ENCODE measurements around the gene ENTPD2. TPM values are rescaled to one million over a fixed set of nuclear protein-coding genes. Genes with fewer than 3 reads are reported as not detected.

ENTPD2 gene
- total RNA-seq, 4 donors from 2014 or later, result 2.4 to 11.5 TPM; not detected in 2

DNA sequence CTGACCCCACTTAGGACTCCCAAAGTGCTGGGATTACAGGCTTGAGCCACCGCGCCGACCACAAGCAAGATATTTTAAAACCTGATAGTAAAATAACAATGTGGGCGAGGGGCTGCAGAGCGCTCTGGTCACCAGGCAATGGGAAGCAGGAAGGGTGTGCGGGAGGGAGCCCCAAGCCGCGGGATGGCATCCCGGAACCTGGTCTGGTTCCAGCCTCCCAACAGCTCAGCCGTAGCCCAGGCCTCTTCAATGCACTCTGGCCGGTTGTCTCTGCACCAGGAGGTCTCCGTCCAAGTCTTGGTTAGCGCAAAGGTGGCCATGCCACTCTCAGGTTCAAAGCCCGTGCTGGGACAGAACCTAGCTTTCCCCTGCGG, 22.8 kb upstream of the ENTPD2 start:
- no peak for DNase-seq
- peaks cover 0 to 7% of the 10 kb centered on the region in 2 donors for H3K4me1 ChIP-seq
- no peak for TF ChIP-seq CTCF (IDR thresholded peaks at IDR 0.05)
- TF ChIP-seq POLR2A (IDR thresholded peaks at IDR 0.05), result no peak
- H3K27ac ChIP-seq, result peak overlapping the region; percentile 36 to 65
- H3K36me3 ChIP-seq, result no peaks in the 10 kb centered on the region
- no peaks in the 10 kb centered on the region for H3K27me3 ChIP-seq
- no peaks in the 10 kb centered on the region for H3K9me3 ChIP-seq
- intact Hi-C loops (cut with DNase I; ENCODE audit: low total_unique reads), result no loop called here
- peak overlapping the region; percentile 41 to 47 for H3K4me3 ChIP-seq

DNA sequence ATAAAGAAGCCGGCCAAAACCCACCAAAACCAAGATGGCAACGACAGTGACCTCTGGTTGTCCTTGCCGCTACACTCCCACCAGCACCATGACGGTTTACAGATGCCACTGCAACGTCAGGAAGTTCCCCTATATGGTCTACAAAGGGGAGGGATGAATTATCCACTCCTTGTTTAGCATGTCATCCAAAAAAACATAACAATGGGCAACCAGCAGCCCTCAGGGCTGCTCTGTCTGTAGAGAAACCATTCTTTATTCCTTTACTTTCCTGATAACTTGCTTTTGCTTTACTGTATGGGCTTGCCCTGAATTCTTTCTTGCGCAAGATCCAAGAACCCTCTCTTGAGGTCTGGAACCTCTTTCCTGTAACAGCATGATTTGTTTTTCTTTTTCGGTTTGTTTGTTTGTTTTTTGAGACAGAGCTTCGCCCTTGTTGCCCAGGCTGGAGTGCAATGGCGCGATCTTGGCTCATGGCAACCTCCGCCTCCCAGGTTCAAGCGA, 21.5 kb upstream of the ENTPD2 start:
- DNase-seq, result no peak
- Histone ChIP-seq H3K4me1 (peaks cover 0 to 15% of the 10 kb centered on the region in 2 donors), H3K36me3 (no peaks in the 10 kb centered on the region), H3K4me3 (no peak overlapping the region), H3K27me3 (no peaks in the 10 kb centered on the region), H3K9me3 (no peaks in the 10 kb centered on the region), H3K27ac (no peak overlapping the region)
- no peak for TF ChIP-seq CTCF (IDR thresholded peaks at IDR 0.05)
- TF ChIP-seq POLR2A (IDR thresholded peaks at IDR 0.05), result no peak
- intact Hi-C loops (cut with DNase I; ENCODE audit: low total_unique reads), result no loop called here

DNA sequence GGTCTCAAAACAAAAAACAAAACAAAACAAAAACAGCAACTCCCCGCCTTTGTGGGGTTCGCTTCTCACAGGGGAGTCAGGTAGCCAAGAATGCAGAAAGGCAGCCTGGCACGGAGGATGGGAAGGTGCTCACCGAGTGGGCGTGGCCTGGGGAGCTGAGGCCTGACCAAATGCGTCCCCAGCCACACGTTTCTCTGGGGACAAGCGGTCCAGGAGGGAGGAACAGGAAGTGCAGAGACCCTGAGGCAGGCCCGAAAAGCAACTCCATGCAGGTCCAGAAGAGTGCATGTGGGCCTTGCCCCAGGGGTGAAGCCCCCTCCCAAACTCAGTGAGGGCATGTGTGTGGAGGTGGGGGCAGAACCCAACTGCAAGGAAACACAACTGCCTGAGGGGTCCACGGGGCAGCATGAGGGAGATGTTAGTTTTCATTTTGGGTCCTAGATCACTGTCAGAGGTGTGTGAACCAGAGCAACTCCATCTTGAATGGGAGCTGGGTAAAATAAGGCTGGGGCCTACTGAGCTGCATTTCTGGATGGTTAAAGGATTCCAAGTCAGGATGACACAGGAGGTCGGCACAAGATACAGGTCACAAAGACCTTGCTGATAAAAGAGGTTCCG, 20.9 kb upstream of the ENTPD2 start:
- TF ChIP-seq CTCF (IDR thresholded peaks at IDR 0.05) (no peak), POLR2A (IDR thresholded peaks at IDR 0.05) (no peak)
- Histone ChIP-seq H3K27ac (no peak overlapping the region), H3K36me3 (no peaks in the 10 kb centered on the region), H3K9me3 (no peaks in the 10 kb centered on the region), H3K4me3 (no peak overlapping the region), H3K4me1 (peaks cover 0 to 20% of the 10 kb centered on the region in 2 donors), H3K27me3 (no peaks in the 10 kb centered on the region)
- no peak for DNase-seq
- intact Hi-C loops (cut with DNase I; ENCODE audit: low total_unique reads), result no loop called here

DNA sequence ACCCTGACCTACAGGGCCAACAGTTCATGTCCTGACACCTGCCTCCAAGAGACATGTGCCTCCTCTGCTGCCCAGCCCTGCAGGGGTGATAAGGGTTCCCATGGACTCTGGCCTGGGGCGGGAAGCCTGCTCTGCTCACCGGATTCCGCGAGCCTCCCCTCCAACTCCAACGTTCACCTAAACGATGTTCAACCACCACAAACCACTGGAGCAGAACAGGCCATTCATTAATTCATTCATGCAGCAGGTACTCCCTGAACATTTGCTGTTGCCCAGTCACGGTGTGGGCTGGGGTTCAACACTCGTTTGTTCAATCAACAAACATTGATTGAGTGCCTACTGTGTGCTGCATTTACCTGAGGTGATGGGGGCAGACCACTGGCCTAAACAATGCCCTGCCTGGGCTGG, 20.1 kb upstream of the ENTPD2 start:
- Histone ChIP-seq H3K36me3 (no peaks in the 10 kb centered on the region), H3K27ac (no peak overlapping the region), H3K9me3 (no peaks in the 10 kb centered on the region), H3K27me3 (peaks cover 0 to 4% of the 10 kb centered on the region in 2 donors), H3K4me3 (no peak overlapping the region), H3K4me1 (peaks cover 0 to 22% of the 10 kb centered on the region in 2 donors)
- intact Hi-C loops (cut with DNase I; ENCODE audit: low total_unique reads), result no loop called here
- TF ChIP-seq POLR2A (IDR thresholded peaks at IDR 0.05), result no peak
- no peak for TF ChIP-seq CTCF (IDR thresholded peaks at IDR 0.05)
- no peak for DNase-seq

- Histone ChIP-seq H3K4me3 (no peak overlapping the region), H3K4me1 (peaks cover 0 to 15% of the 10 kb centered on the region in 2 donors), H3K27ac (no peak overlapping the region), H3K9me3 (no peaks in the 10 kb centered on the region), H3K36me3 (no peaks in the 10 kb centered on the region), H3K27me3 (peaks cover 0 to 10% of the 10 kb centered on the region in 2 donors)
- no peak for TF ChIP-seq CTCF (IDR thresholded peaks at IDR 0.05)
- no peak for TF ChIP-seq POLR2A (IDR thresholded peaks at IDR 0.05)
- intact Hi-C loops (cut with DNase I; ENCODE audit: low total_unique reads), result no loop called here
- no peak for DNase-seq
Measured at GRCh38 chr9:137071282-137071681, 17.4 kb upstream of the ENTPD2 start.

All from uterus (tissue), 4 donors.